ENCODE results near the gene ATP1A4. TPM values are rescaled to one million over a fixed set of nuclear protein-coding genes. Genes with fewer than 3 reads are reported as not detected.

Gene ATP1A4
- total RNA-seq, 1 donor from 2014 or later, result not detected

GRCh38 chr1:160192234-160192633, 40.8 kb downstream of the ATP1A4 start:
- Mint-ChIP-seq H3K27me3 (ENCODE audit: unreplicated experiment) (peaks cover 9% of the 10 kb centered on the region), H3K36me3 (ENCODE audit: unreplicated experiment) (no peaks in the 10 kb centered on the region), H3K27ac (ENCODE audit: unreplicated experiment) (no peak overlapping the region), H3K4me3 (ENCODE audit: unreplicated experiment) (no peak overlapping the region), H3K9me3 (ENCODE audit: unreplicated experiment) (peaks cover 1% of the 10 kb centered on the region), H3K4me1 (ENCODE audit: low read depth, unreplicated experiment) (peaks cover 2% of the 10 kb centered on the region)
- TF ChIP-seq CTCF (IDR thresholded peaks at IDR 0.05; ENCODE audit: partially characterized antibody, unreplicated experiment), result no peak
- DNase-seq, result no peak

- Mint-ChIP-seq H3K27me3 (ENCODE audit: unreplicated experiment) (peaks cover 5% of the 10 kb centered on the region), H3K27ac (ENCODE audit: unreplicated experiment) (no peak overlapping the region), H3K4me3 (ENCODE audit: unreplicated experiment) (no peak overlapping the region), H3K36me3 (ENCODE audit: unreplicated experiment) (no peaks in the 10 kb centered on the region), H3K4me1 (ENCODE audit: low read depth, unreplicated experiment) (peaks cover 2% of the 10 kb centered on the region), H3K9me3 (ENCODE audit: unreplicated experiment) (peaks cover 1% of the 10 kb centered on the region)
- peak; percentile 94 for DNase-seq
- TF ChIP-seq CTCF (IDR thresholded peaks at IDR 0.05; ENCODE audit: partially characterized antibody, unreplicated experiment), result peak; percentile 95
Measured at GRCh38 chr1:160193091-160193819, 41.9 kb downstream of the ATP1A4 start.

DNA sequence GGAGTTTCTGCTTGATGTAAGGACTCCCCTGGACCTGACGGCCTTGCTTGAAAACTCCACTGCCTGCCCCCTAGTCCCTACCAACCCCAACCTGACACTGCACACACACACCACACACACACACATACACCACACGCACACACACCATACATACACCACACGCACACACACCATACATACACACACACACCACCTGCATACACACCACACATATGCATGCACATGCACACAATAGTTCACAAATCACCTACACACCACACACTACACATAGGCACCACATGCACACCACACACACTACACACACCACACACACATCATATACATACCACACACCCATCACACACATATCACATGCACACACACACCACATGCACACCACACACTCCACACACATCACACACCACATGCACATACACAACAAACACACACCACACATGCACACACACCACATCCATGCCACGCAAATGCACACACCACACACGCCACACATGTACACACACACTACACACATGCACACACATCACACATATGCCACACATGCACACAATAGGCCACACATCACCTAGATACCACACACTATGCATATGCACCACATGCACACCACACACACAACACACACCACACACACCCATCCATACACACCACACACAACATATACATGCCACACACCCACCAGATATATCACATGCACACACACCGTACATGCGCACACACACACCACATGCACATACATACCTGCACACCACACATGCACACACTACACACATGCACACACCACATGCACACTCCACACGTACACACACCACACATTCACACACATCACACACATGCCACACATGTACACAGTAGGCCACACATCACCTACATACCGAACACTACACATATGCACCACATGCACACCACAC, 42.7 kb downstream of the ATP1A4 start:
- H3K4me3 Mint-ChIP-seq (ENCODE audit: unreplicated experiment), result no peak overlapping the region
- no peak overlapping the region for H3K27ac Mint-ChIP-seq (ENCODE audit: unreplicated experiment)
- no peak for TF ChIP-seq CTCF (IDR thresholded peaks at IDR 0.05; ENCODE audit: partially characterized antibody, unreplicated experiment)
- no peaks in the 10 kb centered on the region for H3K36me3 Mint-ChIP-seq (ENCODE audit: unreplicated experiment)
- H3K4me1 Mint-ChIP-seq (ENCODE audit: low read depth, unreplicated experiment), result peaks cover 2% of the 10 kb centered on the region
- peaks cover 3% of the 10 kb centered on the region for H3K27me3 Mint-ChIP-seq (ENCODE audit: unreplicated experiment)
- no peak for DNase-seq
- peaks cover 1% of the 10 kb centered on the region for H3K9me3 Mint-ChIP-seq (ENCODE audit: unreplicated experiment)

DNA sequence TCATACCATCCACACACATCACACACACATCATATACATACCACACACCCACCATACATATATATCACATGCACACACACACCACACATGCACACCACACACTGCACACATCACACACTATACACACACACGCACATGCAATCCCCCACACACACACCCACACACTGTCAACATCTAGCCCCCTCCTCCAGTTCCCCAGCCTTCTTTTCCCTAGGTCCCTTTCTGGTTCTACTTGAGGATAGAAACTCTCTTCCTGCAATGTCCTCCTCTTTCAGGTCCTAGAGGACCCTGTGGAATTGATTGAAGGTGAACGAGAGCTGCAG, 43.3 kb downstream of the ATP1A4 start:
- H3K4me3 Mint-ChIP-seq (ENCODE audit: unreplicated experiment), result no peak overlapping the region

More for the DNA sequence above, 43.3 kb downstream of the ATP1A4 start:
- H3K4me1 Mint-ChIP-seq (ENCODE audit: low read depth, unreplicated experiment), result peaks cover 2% of the 10 kb centered on the region
- no peak for TF ChIP-seq CTCF (IDR thresholded peaks at IDR 0.05; ENCODE audit: partially characterized antibody, unreplicated experiment)
- no peaks in the 10 kb centered on the region for H3K9me3 Mint-ChIP-seq (ENCODE audit: unreplicated experiment)
- H3K27ac Mint-ChIP-seq (ENCODE audit: unreplicated experiment), result no peak overlapping the region
- no peak for DNase-seq
- H3K27me3 Mint-ChIP-seq (ENCODE audit: unreplicated experiment), result peaks cover 1% of the 10 kb centered on the region
- no peaks in the 10 kb centered on the region for H3K36me3 Mint-ChIP-seq (ENCODE audit: unreplicated experiment)
